ENCODE measurements around the gene CIITA.
A peak's percentile ranks its signal among the peaks of the same experiment; 100 is the strongest.

CIITA gene

GRCh38 chr16:10979717-10980601 is 103.0 kb downstream of the CIITA start:
- FAIRE-seq: no peak
- no peak for DNase-seq (ENCODE audit: low spot score)

DNA sequence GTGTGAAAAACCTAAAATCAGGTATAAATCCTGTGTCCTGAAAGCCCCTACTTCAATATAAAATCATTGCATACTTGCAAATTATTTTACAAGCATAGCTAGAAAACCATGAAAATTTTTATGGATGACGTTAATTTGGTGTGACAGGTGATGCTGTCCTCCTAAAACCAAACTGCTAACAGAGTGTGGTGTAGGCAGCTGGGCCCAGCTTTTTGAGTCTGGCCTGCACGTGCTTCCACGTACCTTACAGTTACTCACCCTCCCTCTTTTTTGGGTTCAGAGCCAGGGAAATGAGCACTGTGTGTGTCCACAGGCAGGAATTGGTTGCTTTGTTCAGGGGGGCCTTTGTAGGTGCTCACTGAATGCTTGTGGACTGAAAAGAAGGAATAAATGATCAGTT is 103.8 kb downstream of the CIITA start:
- DNase-seq (ENCODE audit: low spot score) (no peak), FAIRE-seq (no peak)

DNA sequence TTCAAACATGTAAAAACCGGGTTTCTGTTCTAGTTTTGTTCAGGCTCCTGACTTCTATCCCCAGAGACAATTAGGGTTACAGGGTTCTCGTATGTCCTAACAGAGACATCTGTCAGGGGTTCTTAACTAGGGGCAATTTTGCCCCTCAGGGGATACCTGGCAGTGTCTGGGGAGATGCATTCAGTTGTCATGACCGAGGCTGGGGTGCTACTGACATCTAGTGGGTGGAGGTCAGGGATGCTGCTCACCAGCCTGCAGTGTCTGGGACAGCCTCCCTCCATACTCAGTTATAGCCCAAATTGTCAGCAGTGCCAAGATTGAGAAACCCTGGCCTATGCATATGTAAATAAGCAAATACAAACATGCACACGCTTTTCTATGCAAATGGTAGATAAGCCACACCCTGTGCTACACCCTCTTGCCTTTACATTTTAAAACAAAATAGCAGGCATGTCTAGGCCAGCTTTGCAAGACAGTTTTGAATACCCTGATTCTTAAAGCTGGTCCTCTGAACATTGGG is 104.8 kb downstream of the CIITA start:
- no peak for FAIRE-seq

GRCh38 chr16:10982465-10983150 is 105.6 kb downstream of the CIITA start:
- DNase-seq (ENCODE audit: low spot score): no peak
- FAIRE-seq: no peak

More for the DNA sequence above, 104.8 kb downstream of the CIITA start:
- DNase-seq (ENCODE audit: low spot score): no peak

- FAIRE-seq (no peak), DNase-seq (ENCODE audit: low spot score) (no peak)
Measured at GRCh38 chr16:10983159-10983558, 106.2 kb downstream of the CIITA start.

DNA sequence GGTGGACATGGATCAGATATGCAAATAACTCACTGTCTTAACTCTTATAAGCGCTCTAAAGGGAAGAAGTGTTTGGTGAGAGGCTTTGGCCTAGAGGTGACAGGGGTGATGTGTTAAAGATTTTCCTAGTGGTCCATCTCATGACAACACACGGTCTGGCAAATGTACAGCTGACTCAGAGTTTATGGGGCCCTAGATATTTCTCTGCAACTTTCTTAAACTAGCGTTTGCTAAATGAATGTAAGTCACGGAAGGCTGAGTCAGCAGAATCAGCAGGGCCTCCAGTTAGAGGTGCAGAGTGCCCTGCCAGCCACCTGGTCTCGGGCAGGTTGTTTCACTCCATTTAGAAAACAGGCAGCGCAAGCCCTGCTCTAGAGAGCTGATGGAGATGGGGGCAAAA is 107.5 kb downstream of the CIITA start:
- DNase-seq (ENCODE audit: low spot score): peak; percentile 69

More for the DNA sequence above, 107.5 kb downstream of the CIITA start:
- FAIRE-seq: no peak

Data from RCC 7860 (cell line).